CD4-positive, alpha-beta T cell treated with Interleukin-15 for 1 hour (primary cell): Measurements from ENCODE around the gene THAP4.
"Not testable (repeated sequence)": the region's sequence is repeated elsewhere in the genome, so short reads cannot be mapped to it uniquely, and the experiment has no call there.

ENCODE experiments used
- DNase-seq: peaks from one replicate; pipeline ENCODE4 v3.0.0-alpha.2; 2020

Gene THAP4

GRCh38 chr2:241577413-241578122 is 59.4 kb downstream of the THAP4 start:
- DNase-seq: no peak

- no peak for DNase-seq
These were observed 60.7 kb downstream of the THAP4 start for GRCh38 chr2:241576293-241576654.

- no peak for DNase-seq
These were observed 61.2 kb downstream of the THAP4 start for GRCh38 chr2:241575624-241576292.

GRCh38 chr2:241574911-241575623 is 61.9 kb downstream of the THAP4 start:
- DNase-seq: no peak

GRCh38 chr2:241573741-241574140 is 63.2 kb downstream of the THAP4 start:
- DNase-seq: no peak

- DNase-seq: not testable (repeated sequence)
These were observed 63.9 kb downstream of the THAP4 start for GRCh38 chr2:241572915-241573651.

- DNase-seq: no peak
These were observed 64.9 kb downstream of the THAP4 start for GRCh38 chr2:241571821-241572620.

- no peak for DNase-seq
These were observed 65.9 kb downstream of the THAP4 start for GRCh38 chr2:241570961-241571581.

- no peak for DNase-seq
These were observed 67.1 kb downstream of the THAP4 start for GRCh38 chr2:241569831-241570281.

- DNase-seq: no peak
These were observed 68.2 kb downstream of the THAP4 start for GRCh38 chr2:241568726-241569125.

GRCh38 chr2:241567776-241568175 is 69.2 kb downstream of the THAP4 start:
- DNase-seq: no peak

- not testable (repeated sequence) for DNase-seq
These were observed 69.7 kb downstream of the THAP4 start for GRCh38 chr2:241567266-241567665.

GRCh38 chr2:241566468-241566867 is 70.5 kb downstream of the THAP4 start:
- DNase-seq: no peak

- not testable (repeated sequence) for DNase-seq
These were observed 70.9 kb downstream of the THAP4 start for GRCh38 chr2:241566021-241566420.

- no peak for DNase-seq
These were observed 71.5 kb downstream of the THAP4 start for GRCh38 chr2:241565411-241565810.

- DNase-seq: no peak
These were observed 72.2 kb downstream of the THAP4 start for GRCh38 chr2:241564596-241565410.

- DNase-seq: no peak
These were observed 72.9 kb downstream of the THAP4 start for GRCh38 chr2:241563981-241564595.

- DNase-seq: peak; percentile 12
These were observed 73.4 kb downstream of the THAP4 start for GRCh38 chr2:241563571-241563980.

- DNase-seq: peak; percentile 15
These were observed 73.9 kb downstream of the THAP4 start for GRCh38 chr2:241563031-241563507.

GRCh38 chr2:241562269-241562891 is 74.6 kb downstream of the THAP4 start:
- no peak for DNase-seq
